NCI-H524 treated with DMSO at 0.1 percent for 48 hours (cell line): ENCODE results near the gene DNAI4.
"Not testable (repeated sequence)": the region's sequence is repeated elsewhere in the genome, so short reads cannot be mapped to it uniquely, and the experiment has no call there.

Source experiments
- DNase-seq: peaks from one replicate; lab custom pipeline; 2025; lab: John Stamatoyannopoulos, UW

DNAI4 gene

DNA sequence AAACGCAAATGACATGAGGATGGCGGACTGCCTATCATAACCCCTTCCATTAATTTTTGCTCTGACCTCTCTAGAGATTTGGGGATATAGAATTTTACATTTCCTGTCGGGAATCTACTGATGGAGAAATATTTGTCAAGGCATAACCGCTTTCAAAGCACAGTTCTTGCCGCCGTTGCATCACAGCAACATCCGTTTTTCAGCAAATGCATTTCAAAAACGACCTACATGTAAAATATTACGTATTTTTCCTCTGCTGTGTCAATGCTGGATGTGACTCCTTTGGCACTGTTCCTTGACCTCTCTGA lies 5.0 kb upstream of the DNAI4 start:
- DNase-seq: no peak

DNA sequence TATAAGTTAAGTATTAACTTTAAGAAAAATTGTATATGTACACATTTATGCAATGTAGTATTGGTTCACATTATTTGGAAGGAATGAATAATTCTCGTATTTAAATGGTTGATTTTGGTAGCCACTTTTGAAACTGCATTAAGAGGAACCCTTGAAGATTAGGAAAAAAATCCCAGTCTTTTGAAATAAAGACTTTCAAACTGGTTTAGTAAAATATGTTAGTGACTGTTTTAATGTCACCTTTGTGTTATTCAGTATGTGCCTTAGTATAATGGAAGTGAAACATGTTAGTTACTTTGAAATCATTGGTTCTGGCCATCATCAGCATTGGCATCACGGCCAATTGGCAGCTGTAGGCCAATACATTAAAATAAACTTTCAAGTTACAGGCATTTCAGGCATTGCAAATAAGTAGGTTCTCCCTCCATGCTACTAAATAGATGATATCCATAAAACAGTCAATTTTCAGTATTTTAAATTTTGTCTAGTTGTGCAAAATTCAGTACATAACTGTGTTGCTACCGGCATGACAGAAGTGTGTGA lies 4.6 kb upstream of the DNAI4 start:
- no peak for DNase-seq

GRCh38 chr1:66927528-66927927 lies 2.9 kb upstream of the DNAI4 start:
- DNase-seq: no peak

DNA sequence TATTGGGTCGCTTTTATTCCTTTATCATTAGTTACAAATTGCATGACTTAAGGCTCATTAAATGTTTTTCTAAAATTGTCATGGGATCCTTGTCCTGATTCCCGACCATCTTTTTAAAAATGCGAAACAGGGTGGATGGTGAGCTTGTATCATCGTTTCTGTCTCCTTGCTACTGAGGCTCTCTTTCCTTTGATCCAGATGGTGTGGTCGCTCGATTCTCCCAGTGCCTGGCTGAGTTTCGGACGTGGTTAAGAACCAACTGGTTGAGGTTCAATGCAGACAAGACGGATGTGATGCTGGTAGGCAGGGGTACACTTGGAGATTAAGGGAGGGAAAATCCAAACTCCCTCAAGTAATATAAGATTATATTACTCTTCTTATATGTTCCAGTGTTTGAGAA lies 1.3 kb upstream of the DNAI4 start:
- DNase-seq: no peak

DNA sequence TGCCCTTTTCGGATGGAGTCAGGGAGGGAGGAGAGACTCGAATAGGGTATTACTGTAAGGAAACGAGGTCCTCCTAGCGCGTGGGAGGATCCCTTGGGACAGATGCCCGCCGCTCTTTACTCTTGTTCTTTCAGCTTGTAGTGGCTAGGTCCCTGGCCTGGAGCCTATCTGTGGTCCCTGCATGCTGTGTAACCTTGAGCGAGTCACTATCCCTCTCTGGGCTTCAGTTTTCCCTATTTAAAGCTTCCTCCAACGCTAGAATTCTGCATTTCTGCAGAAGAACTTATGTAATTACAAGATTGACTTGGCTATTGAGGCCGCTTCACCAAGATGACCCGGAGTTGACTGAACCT lies 878 bp upstream of the DNAI4 start:
- DNase-seq: no peak

DNA sequence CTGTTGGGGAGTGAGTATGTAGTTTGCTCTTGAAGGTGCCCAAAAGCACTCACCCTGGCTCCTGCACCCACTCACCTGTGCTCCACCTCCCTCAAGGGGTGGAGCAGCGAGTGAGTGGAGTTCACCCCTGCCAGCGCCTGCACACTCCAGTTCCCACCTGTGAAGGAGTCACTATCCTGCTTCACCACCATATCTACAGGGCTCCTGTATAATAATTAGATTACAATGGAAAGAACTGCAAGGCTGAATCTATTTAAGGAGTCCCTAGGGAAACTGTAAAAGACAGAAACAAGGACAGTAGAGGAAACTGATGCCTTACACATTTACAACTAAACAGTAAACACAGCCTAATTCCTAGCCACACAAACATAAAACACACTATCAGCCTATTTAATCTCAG lies 4.1 kb downstream of the DNAI4 start:
- no peak for DNase-seq

DNA sequence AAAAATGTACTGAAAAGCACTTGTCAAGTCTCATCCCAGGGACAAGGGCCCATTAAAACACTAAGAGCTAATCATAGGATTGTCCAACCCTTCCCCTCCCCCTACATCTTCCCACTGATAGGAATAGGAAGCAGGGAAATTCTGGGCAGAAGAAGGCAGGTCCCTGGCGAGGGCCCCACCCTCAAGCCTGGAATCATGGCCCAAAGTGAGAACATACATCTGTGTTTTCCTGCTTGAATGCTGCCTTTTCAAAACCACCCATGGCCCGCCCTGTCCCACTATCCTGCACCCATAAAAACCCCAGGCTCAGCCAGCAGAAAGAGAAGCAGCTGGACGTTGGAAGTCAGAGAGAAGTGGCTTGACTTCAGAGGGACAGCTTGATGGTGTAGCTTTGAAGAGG lies 4.8 kb downstream of the DNAI4 start:
- no peak for DNase-seq

DNA sequence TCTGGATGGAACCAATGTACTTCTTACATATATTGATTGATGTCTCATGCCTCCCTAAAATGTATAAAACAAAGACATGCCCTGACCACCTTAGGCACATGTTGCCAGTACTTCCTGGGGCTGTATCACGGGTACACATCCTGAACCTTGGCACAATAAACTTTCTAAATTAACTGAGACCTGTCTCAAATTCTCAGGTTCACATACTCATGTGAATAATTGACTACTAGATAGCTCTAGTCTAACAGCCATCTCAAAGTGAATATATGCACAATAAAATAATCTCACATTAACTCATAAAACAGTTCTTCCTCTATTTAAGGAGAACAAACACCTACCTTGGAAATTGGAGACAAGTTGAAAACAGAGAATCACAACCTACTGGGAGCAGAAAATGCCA lies 5.6 kb downstream of the DNAI4 start:
- DNase-seq: no peak

GRCh38 chr1:66917476-66917875 lies 7.2 kb downstream of the DNAI4 start:
- no peak for DNase-seq

GRCh38 chr1:66916320-66916719 lies 8.3 kb downstream of the DNAI4 start:
- DNase-seq: no peak

DNA sequence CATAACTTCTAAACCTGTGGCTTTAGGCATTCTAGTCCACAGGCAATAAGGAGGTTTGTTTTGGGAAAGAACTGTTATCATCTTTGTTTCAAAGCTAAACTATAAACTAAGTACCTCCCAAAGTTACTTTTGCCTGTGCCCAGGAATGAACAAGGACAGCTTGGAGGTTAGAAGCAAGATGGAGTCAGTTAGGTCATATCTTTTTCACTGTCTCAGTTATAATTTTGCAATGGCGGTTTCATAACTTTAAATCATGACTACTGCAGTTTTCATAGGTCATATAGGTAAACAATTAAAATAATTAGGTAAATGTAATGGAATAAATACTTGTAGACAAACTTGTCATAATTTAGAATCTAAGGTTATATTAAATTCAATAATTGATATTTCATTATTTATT lies 9.5 kb downstream of the DNAI4 start:
- DNase-seq: not testable (repeated sequence)

GRCh38 chr1:66893712-66894111 lies 30.9 kb downstream of the DNAI4 start:
- no peak for DNase-seq

GRCh38 chr1:66890621-66891020 lies 34.0 kb downstream of the DNAI4 start:
- DNase-seq: no peak

DNA sequence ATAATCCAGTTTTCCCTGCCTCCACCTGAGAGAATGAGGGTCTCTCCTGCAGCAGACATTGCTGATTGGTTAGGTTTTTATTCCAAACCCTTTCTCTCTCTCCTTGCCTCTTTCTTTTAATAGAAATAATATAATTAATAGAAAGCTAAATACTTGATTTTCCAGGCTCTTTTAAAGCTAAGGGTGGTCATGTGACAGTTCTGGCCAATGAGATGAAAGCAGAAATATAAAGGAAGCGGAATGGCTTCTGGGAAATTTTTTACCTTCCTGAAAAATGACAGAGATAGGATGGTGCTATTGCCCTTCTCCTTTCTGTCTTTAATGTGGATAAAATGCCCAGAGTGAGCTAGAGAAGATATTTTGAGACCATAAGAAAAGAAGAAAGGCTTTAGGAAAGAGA lies 35.6 kb downstream of the DNAI4 start:
- DNase-seq: no peak

DNA sequence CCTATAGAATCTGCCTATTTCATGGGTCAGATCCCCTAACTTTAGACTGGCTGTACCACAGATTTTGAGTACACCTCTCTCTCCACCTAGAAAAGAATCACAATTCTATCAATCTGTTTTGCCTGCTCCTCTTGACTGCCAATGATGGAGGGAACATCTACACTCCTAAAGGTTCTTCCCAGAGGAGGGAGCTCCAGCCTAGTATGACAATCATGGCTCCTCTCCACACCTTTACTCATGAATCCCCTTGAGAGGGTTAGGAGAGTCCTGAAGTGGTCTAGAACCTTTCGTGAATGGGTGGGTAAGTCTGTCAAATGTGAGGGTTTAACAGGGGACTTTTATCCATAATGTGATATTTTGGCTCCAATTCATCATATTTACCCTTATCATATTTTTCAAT lies 48.0 kb downstream of the DNAI4 start:
- DNase-seq: no peak

DNA sequence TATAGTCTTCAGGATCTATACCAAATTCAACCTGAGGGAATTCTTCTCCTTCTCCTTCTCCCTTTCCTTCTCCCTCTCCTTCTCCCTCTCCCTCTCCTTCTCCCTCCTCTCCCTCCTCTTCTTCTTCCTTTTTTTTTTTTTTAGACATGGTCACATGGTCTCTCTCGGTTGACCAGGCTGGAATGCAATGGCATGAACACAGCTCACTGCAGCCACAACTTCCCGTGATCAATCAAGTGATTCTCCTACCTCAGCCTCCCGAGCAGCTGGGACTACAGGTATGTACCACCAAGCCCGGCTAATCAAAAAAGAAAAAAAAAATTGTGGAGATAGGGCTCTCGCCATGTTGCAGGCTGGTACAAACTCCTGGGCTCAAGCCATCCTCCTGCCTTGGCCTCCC lies 51.5 kb downstream of the DNAI4 start:
- no peak for DNase-seq

- not testable (repeated sequence) for DNase-seq
Measured at GRCh38 chr1:66872024-66872423, 52.6 kb downstream of the DNAI4 start.

DNA sequence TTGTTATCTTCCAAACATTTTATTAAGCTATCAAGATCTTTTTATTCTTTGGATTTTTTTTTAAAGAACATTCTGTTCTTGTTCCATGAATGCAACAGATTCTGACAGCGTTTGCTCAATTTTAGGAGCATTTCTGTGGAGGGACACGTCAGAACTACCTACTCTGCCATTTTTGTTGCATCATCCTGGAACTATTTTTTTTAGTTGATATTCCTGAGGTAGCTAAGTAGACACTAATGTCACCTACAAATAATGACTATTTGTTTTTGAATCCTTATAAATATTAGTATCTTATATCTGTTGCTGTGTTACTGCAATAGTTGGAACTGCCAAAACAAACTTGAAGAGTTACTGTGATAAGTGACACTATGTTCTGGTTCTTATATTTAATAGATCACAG lies 57.2 kb downstream of the DNAI4 start:
- no peak for DNase-seq

- no peak for DNase-seq
Measured at GRCh38 chr1:66860529-66860928, 64.1 kb downstream of the DNAI4 start.

- DNase-seq: no peak
Measured at GRCh38 chr1:66853379-66853778, 71.3 kb downstream of the DNAI4 start.

GRCh38 chr1:66852870-66853269 lies 71.8 kb downstream of the DNAI4 start:
- DNase-seq: no peak

- DNase-seq: no peak
Measured at GRCh38 chr1:66850989-66851388, 73.7 kb downstream of the DNAI4 start.

GRCh38 chr1:66848193-66848592 lies 76.5 kb downstream of the DNAI4 start:
- DNase-seq: no peak

DNA sequence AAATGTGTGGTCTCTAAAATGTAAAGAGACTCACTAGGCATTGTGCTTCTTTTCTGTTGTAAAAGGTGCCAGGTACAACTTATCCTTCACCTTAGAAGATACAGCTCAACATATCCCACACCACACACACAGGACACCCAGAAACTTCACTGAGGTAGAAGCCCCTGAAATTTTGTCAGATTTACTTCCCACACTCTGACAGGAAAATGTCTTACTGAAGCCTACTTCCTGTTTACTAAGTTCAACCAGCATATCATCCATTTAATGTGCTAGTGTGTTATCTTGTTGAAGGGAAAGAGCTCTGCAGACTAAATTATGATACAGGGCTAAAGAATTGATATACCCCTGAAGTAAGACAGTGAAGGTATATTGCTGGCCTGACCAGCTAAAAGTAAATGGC lies 83.7 kb downstream of the DNAI4 start:
- no peak for DNase-seq

- no peak for DNase-seq
Measured at GRCh38 chr1:66834926-66835325, 89.7 kb downstream of the DNAI4 start.
